ENCODE results near the gene TRMO.

DNA sequence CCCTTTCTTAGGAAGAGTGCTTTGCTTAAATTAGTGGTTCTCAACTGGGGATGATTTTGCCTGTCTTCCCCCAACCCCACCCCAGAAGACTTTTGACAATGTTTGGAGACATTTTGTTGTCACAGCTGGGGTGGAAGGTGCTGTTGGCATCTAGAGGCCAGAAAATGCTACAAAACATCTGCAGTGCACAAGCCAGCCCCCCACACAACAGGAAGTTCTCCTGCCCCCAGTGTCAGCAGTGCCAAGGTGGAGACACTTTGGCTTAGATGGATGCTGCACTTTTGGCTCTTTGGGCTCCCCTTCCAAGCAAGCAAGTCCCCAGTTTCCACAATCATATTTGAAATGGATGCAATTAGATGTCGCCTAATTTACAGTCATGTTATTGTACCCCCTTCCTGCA is 13.0 kb upstream of the TRMO start:
- TF ChIP-seq, protein P1, sequence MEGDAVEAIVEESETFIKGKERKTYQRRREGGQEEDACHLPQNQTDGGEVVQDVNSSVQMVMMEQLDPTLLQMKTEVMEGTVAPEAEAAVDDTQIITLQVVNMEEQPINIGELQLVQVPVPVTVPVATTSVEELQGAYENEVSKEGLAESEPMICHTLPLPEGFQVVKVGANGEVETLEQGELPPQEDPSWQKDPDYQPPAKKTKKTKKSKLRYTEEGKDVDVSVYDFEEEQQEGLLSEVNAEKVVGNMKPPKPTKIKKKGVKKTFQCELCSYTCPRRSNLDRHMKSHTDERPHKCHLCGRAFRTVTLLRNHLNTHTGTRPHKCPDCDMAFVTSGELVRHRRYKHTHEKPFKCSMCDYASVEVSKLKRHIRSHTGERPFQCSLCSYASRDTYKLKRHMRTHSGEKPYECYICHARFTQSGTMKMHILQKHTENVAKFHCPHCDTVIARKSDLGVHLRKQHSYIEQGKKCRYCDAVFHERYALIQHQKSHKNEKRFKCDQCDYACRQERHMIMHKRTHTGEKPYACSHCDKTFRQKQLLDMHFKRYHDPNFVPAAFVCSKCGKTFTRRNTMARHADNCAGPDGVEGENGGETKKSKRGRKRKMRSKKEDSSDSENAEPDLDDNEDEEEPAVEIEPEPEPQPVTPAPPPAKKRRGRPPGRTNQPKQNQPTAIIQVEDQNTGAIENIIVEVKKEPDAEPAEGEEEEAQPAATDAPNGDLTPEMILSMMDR (IDR thresholded peaks at IDR 0.05), result no peak
- no peak for TF ChIP-seq POLR2A (IDR thresholded peaks at IDR 0.05)
- no peak for TF ChIP-seq POLR2AphosphoS5 (IDR thresholded peaks at IDR 0.05; ENCODE audit: insufficient read depth in 1 of 2, low read depth in 1 of 2)

All from vagina (tissue), 2 donors.